HG03565 (cell line): Measurements from ENCODE around the gene MLN.

ENCODE experiments used
- ATAC-seq: cut with Tn5 transposase; IDR thresholded peaks from one replicate; pipeline ENCODE4 v1.9.1; 2021; ENCODE audit warnings: mild to moderate bottlenecking, moderate library complexity; ENCODE audit not compliant: unreplicated experiment

The MLN gene, protein sequence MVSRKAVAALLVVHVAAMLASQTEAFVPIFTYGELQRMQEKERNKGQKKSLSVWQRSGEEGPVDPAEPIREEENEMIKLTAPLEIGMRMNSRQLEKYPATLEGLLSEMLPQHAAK

DNA sequence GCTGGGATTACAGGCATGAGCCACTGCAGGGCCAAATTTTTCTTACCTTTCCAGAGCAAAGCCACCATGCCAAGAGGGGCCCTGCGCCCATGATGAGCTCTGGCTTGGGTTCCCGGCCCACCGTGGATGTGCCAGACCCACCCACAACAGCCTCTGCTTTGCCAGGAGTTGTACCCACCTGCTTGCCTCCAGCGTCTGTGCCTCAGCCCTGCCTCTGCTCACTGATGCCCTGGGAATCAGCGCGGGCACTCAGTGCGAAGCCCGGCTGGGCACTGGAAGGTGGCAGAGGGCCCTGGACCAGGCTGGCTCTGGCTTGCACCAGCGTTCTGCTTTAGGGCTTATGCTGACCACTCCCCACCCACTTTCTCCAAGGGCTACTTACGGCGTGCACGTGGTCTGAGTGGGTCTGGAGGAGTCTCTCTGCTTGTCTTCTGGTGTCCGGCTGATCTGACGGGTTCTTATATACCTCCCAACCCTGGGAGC lies at the start of gene MLN:
Gene MLN, minus strand, starts transcription at position 433 of the 483 bp plus-strand sequence. CDS start 2,840 bp downstream, outside the sequence.
- ATAC-seq: no peak

DNA sequence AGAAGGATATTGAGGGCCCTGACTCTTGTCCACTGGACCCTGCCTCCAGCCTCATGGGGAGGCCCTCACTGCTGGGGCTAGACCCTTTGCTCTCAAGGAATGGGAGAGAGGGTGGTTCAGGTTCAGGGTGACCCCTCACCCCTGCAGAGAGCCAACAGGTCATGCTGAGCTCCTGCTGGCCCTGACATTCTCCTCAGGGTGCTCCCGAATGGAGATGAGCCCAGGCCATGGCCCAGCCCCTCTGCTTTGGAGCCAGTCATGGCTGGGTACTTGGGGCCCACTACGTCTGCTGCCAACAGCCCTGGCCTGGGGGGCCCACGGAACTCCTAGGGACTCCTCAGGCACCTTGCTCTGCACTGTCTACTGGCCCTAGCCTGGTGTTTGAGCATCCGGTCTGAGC lies 49.2 kb upstream of the MLN start:
- no peak for ATAC-seq

DNA sequence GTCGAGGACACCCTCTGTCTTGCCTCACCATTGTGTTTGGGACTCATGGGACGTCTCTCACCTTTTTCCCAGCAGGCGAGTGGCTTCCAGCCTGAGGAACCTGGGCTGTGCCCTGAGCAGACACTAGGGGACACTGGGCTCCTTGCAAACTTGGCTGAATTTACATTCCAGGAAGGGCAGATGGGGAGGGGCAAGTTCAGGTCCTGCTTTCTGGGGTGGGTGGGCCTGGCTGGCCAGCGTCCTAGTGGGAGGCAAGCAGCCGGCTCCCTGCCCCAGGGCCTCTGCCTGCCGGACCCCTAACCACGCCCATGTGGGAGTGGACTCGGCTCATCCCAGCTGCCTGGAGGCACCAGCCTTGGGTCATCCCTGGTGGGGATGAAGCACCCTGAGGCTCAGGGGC lies 48.2 kb upstream of the MLN start:
- ATAC-seq: no peak

DNA sequence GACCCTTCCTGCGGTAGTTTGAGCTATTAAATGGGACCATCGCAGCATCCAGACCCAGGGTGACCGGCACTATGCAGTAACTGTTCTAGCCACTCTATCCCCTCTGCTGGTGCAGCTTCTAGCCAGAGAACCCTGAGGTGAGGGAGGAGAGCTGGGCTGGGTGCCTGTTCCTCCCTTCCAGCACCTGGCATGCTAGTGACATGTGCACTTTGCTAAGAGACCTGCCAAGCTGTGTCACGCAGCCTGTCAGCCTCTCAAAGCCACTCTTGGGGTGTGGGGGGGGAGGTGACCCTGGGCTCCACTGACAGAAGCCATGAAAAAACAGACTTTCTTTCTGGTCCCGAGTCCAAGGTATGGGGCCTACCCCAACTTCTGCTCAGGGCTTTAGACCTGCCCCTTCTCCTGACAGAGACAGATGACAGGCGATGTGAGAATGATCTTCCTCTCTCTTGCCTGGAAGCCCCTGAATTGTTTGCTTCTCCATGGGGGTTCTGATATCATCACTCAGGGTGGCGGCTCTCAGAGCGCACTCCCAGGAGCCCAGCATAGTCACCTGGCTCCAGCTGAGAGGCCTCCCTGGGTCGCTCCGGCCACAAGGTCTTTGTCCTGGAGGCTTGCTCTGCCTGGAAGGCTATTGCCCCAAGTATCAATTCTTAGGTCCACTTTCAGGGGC lies 47.2 kb upstream of the MLN start:
- ATAC-seq: no peak

DNA sequence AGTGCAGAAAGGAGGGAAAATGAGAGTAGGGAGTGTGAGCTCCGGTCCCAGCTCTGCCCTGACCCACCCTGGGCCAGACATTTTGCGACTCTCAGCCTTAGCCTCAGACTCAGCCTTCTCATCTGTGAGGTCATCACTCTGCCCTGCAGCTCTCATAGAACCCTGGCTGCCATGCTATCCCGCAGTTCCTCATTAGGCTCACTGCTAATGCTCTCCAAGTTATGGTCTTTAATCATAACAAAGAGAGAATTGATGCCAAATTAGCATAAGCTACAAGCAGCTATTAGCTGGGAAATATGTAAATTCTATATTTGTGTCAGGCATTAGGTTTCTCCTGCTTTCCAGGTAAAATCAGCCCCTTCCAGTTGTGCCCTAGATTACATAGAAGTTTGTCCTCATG lies 46.5 kb upstream of the MLN start:
- no peak for ATAC-seq

DNA sequence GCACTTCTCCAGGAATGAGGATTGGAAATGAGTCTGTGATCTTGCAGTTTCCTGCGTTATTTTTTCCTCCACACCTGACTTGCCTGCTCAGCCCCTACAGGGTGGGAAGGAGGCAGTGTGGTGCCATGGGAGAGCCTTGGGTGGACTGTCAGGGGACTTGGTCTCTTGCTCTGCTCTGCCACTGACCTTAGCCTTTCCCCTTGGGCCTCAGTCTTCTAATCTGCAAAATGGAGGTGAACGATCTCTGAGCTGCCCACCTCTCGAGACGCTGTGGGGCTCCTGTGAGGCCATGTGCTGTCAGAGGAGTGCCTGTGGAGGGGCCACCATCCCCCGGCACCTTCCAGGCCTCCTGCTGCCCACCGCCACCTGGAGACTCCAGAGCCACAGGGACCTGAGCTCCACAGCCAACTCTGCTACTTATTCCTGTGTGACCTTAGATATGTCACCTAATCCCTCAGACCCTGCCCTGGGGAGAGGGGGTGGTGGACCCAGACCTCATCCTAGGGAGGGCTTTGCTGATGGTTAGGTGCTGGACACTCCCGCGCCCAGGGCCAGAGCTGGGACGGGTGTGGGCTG lies 45.8 kb upstream of the MLN start:
- ATAC-seq: no peak

DNA sequence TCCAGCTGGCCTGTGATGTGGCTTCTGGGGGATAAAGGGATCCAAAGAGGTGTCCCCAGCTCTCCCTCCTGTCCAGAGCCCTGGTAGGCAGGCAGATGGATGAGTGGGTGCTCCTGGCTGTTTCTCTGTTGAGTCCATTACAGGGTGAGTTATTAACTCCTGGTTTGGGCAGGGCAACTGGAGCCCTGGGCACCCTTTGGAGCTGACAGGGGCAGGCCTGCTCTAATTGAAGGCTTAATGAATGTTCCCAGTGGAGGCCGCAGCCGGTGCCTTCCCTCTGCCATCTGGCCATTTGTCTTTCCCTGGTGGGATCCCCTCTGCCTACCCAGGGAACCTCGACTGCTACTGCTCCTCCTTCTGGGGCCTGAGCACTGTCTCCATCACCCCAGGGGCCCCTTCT lies 44.7 kb upstream of the MLN start:
- no peak for ATAC-seq

DNA sequence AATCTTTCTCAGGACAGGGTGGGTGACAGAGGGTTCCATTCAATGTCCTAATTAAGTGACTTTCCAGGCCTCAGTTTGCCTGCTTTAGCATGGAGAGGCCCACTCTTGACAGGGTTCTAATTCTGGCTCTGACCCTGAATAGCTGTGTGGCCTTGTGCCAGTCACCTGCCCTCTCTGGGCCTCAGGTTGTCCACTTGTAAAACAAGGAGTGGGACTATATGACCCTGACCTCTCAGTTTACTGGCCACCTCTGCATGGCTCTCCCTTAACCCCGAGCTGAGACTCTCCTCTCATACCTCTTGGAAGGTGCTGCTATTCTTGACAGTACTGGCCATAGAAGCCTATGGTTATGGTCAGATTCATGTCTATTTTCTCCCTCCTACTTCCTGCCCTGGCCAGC lies 44.1 kb upstream of the MLN start:
- no peak for ATAC-seq

DNA sequence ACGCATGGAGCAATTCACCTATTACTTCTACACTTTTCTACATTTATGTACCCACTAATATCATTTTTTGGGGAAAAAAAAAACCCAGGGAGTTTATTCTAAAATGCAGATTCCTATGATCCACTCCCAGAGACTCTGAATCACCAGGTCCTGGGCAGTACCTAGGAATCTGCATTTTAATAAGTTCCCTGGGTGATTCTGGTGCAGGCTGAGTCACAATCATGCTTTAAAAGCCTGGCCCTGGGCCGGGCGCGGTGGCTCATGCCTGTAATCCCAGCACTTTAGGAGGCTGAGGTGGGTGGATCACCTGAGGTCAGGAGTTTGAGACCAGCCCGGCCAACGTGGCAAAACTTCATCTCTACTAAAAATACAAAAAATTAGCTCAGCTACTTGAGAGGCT lies 43.3 kb upstream of the MLN start:
- no peak for ATAC-seq

DNA sequence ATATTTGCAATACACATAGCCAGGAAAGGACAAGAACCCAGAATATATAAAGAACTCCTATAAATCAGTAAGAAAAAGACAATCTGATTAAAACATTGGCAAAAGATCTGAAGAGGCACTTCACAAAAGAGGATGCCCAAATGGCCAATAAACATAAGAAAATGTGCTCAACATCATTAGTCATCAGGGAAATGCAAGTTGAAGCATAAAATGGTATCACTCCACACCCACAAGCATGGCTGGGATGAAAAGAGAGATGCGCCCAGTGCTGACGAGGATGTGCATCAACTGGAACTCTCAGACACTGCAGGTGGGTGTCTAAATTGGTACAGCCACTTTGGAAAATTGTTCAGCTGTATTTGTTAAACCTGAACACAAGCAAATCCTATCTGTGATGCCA lies 42.4 kb upstream of the MLN start:
- no peak for ATAC-seq

DNA sequence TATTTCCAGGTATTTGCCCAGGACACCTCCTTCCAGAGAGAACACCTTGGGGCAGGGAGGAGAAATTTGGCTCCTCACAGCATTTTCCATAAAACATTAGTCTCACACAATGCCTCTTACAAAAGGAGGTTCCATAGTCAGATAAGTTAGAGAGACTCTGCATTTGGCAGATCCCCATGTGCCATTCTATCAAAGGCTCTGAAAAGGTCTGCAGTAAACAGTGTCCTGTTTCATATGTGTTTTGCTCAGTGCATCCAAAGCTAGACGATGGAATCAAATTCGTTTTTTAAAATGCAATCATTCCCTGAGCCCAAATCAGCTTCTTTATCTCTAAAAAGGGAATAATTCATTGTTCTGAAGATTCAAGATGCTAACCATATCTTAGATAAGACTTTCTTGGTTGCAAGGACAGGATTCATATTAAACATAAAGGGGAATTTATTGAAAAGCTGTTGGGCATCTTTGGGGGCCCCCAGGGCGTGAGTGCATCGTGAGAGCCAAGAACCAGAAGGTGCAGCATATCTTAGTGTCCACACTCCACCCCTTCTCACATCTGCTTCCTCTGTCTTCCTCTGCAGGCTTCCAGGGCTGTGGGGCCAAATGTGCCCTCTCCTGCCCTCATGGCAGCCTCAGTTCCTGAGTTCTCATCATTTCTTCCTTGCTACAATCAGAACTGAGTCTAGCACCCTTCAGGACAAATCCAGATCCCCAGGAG lies 41.4 kb upstream of the MLN start:
- no peak for ATAC-seq

DNA sequence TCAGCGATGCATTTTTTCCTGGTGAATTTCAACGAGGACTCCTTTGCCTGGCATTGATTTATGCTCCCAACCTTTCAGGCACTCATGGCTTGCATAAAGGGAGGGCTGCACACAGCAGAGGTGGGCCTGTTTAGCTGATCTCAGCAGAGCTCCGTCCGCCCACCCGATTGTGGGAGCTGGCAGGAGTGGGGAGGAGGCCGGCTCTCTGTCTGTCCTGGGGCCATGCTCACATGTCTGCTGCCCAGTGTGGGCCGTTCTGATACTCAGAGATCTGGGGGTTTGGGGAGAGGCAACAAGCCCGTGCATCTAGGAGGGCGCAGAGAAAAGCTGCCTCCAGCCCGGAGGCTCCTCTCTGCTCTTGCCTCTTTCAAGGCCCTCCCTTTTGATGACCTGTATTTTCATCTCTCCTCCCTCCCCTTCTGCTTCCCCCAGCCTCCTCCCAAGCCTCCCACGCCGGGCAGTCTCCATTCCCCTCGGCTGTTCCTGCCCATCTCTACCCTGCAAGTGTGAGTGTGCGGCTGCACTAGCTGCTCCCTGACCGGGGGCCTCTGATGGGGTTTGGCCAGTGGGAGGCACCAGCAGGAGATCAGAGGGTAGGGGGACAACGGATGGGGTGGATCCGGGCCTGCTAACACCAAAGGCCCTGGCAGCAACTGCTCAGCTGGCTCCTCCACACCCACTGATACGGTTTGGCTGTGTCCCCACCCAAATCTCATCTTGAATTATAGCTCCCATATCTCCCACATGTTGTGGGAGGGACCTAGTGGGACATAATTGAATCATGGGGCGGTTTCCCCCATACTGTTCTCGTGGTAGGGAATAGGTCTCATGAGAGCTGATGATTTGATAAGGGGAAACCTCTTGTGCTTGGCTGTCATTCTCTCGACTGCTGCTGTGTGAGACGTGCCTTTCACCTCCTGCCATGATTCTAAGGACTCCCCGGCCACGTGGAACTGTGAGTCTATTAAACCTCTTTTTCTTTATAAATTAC lies 39.6 kb upstream of the MLN start:
- no peak for ATAC-seq

DNA sequence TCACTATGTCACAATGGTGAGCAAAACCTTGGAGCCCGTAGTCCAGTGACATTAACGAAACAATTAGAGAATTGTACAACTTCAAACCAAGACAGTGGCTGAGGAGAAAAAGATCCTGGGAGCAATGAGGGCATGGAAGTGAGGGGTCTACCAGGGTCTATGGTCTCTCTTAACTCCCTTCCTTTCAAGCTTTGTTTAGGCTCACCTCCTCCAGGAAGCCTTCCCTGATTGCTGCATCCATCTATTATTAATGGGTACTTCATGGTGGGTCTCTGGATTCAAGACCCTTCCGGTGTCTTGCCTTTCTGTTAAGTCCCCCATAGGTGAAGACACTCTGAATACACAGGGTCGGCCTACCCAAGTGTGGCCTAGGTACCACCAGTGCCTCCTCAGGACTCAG lies 38.1 kb upstream of the MLN start:
- no peak for ATAC-seq

DNA sequence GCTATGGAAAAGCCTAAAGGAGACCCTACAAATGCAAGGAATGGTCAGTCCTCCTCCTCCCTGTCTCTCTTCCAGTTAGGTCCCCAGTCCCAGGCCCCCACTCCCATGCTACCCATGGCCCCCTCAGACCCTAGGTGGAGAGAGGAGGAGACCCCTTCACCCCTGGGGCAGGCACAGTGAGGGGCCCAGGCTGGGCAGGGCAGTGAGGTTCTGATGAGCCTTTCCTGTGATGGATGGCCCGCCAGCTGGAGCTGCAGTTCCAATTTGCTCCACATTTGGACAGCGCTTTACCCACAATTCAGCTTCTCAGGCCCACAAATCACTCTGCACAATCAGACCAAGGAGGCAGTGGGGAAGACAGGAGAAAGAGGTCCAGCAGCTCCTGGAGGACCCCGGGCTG lies 37.3 kb upstream of the MLN start:
- no peak for ATAC-seq

DNA sequence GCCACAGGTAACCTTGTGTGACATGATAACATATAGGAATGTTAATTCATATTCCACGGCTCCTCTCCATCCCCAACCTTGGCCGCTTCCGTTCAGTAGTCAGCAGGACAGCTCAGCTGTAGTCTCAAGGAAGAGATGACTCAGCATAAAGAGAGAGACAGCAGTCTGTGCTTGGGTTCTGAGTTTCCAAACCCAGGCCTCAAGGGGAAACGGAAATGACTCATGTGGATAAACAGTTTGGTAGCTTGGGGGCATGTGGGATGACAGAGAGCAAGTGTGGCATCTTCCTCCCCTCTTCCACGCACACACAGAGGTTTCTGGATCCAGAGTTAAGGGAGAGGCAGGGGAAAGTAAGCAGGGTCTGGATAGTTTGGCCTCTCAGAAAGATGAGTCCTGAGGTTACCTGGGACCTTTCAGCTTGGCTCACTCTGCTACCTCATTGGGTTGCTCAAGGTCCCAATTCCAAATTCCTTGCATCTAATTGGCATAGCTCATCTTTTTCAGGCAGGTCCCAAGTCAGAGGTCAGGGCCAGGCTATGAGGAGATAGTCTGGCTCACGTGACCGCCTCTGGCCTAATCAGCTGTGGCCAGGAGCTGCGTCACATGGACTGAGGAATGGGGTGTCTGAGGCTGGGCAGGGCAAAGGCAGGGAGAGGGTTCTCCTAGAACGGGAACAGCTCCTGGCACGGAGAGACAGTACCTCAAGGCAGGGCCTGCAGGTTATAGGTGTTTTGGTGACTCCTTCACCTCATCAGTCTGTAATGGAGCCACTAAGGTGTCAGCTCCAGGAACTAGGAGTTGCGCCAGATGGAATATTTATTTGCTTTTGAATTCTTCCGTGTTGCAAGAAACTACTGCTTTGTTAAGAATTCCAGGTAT lies 36.5 kb upstream of the MLN start:
- ATAC-seq: peak; percentile 43

DNA sequence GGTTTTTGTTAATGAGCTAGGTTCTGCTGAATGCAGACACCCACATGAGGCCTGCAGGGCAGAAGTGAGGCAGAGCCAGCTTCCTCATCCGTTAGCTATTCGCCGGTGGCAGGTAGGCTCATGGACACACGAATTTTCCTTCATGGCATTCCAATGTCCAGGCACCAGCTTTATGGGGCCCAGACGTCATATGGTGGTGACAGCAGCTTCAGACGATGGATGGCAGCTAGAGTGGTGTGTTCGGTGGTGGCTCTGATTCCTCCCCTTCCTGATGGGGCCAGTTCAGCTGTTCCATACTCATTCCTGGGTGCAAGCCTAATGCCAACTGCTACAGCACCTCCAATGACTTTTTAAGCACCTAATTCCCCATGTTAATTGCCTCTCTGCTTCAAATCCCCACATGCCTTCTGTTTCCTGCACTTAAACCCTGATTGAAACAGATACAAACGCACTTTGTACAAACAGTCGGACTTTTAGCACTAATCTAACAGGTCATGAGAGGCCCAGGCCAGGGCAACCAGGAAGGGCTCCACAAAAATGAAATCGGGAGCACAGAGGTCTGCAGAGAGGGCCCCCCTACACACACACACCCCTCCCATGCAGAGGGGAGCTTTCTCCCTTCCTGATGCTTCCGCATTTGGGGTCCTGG lies 35.7 kb upstream of the MLN start:
- no peak for ATAC-seq

DNA sequence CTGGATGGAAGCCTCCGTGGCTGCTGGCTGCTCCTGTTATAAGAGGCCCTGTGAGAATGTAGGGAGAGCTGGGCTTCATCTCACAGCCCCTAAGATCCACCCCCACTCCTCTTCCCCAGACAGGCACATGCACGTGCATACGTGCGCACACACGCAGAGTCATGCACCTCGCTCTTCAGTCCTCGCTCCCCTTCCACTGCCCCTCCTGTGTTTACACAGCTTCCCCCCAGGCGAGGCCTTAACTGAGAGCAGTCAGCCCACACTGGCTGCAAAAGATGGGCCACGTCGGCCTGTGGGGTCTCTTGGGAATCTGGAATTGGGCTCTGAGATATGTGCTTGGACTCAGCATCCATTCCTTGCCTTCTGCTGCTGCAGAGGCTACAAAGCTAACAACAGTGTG lies 35.2 kb upstream of the MLN start:
- no peak for ATAC-seq

DNA sequence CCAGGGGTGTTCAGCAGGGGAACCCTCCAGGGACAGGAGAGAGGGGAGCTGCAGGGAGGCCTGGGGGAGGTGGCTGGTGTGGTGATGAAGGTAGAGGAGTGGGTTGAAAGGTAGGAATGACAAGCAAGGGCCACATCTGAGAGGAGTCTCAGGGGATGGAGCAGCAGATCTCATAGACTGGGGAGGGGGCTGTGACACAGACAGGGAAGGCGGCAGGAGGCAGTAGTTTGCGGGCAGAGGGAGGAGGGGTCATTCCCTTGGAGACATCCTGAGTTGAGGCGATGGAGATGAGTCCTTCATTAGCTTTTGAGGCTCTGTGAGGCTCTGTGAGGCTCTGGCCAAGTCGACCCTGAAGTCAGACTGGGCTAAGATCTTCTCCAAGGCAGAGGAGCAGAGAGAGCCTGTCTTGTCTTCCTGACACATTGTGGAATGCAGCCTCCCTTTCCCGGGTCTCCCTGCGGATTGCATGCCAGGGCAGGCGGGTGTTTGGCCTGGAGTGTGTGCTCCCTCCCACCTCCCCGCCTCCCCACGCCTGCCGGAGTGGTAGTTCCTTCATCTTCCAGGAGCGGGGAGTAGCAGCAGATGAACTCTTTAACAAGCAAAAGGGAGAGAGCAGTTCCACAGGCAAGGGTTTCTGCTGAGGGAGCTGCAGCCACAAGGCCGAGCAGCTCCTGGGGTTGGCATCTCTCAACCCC lies 34.3 kb upstream of the MLN start:
- no peak for ATAC-seq
